WI38 (cell line): ENCODE results near the gene BTBD9.

Source experiments
- H3K4me3 ChIP-seq: 2 replicates; pipeline ENCODE4 v1.5.1; 2011; ENCODE audit warnings: low read depth, mild to moderate bottlenecking, control low read depth, low read length
- CTCF ChIP-seq: IDR thresholded peaks from 2 replicates; pipeline ENCODE4 v1.5.1; 2012; ENCODE audit warnings: low read depth, mild to moderate bottlenecking, control low read depth, low read length

The BTBD9 gene

GRCh38 chr6:38302081-38302480 lies 337.6 kb downstream of the BTBD9 start:
- TF ChIP-seq CTCF = no peak
- no peak overlapping the region for H3K4me3 ChIP-seq

GRCh38 chr6:38290133-38290799 lies 349.5 kb downstream of the BTBD9 start:
- no peak overlapping the region for H3K4me3 ChIP-seq
- TF ChIP-seq CTCF = no peak

- H3K4me3 ChIP-seq = no peak overlapping the region
- TF ChIP-seq CTCF = no peak
These were observed 352.2 kb downstream of the BTBD9 start for GRCh38 chr6:38287487-38287886.

GRCh38 chr6:38284802-38285394 lies 354.8 kb downstream of the BTBD9 start:
- no peak for TF ChIP-seq CTCF
- no peak overlapping the region for H3K4me3 ChIP-seq

- H3K4me3 ChIP-seq = no peak overlapping the region
- no peak for TF ChIP-seq CTCF
These were observed 355.9 kb downstream of the BTBD9 start for GRCh38 chr6:38283734-38284362.

- TF ChIP-seq CTCF = no peak
- H3K4me3 ChIP-seq = no peak overlapping the region
These were observed 356.8 kb downstream of the BTBD9 start for GRCh38 chr6:38282911-38283310.

- H3K4me3 ChIP-seq = no peak overlapping the region
These were observed 358.6 kb downstream of the BTBD9 start for GRCh38 chr6:38281126-38281525.

More at GRCh38 chr6:38281126-38281525, 358.6 kb downstream of the BTBD9 start:
- TF ChIP-seq CTCF = no peak
